CD4-positive, alpha-beta T cell treated with Interleukin-6 at 100 ng/mL for 8 hours (primary cell): ENCODE results near the gene NRP2.

Experiments used
- DNase-seq: peaks from one replicate; pipeline ENCODE4 v3.0.0-alpha.2; 2020; ENCODE audit warnings: mixed read lengths, low spot score

NRP2 gene

DNA sequence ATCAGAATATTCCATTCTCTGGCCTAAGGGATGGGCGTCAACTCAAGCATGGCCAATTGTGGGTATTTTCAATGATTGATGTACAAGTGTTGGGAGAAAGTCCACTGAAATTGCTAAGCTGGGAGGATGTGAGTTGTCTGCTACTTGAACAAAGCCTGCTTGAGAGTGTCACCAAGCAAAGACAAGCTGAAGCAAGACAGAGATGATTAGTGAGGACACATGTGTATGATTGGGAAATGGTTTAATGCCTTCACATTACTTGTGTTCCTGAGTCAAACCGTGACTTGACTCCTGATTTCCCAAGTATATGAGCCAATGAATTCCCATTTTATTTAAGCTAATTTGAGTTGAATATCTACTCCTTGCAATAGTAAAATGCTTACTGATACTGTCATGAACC is 23.7 kb upstream of the NRP2 start:
- no peak for DNase-seq

- no peak for DNase-seq
Observed at GRCh38 chr2:205659922-205660321, 22.4 kb upstream of the NRP2 start.

- DNase-seq, result peak; percentile 40
Observed at GRCh38 chr2:205660521-205661124, 21.7 kb upstream of the NRP2 start.

DNA sequence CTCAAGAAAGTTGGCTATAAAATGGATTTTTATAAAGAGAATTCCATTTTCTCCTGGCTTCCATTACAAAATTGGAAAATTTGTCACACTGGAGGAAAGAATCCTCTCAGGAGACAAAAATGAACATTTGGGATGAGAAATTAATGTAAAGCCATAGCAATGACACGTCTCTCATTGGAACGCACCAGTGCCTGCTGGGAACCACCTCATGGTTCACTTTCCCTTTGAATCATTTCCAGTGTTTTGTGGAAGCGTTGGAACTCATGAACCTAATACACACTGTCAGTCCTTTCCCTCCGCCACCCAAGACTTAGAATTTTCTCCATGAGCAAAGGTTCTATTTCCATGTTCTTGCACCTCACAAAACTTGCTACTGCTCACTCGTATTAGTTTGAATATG is 21.0 kb upstream of the NRP2 start:
- no peak for DNase-seq

- DNase-seq, result no peak
Observed at GRCh38 chr2:205662206-205662965, 19.9 kb upstream of the NRP2 start.

DNA sequence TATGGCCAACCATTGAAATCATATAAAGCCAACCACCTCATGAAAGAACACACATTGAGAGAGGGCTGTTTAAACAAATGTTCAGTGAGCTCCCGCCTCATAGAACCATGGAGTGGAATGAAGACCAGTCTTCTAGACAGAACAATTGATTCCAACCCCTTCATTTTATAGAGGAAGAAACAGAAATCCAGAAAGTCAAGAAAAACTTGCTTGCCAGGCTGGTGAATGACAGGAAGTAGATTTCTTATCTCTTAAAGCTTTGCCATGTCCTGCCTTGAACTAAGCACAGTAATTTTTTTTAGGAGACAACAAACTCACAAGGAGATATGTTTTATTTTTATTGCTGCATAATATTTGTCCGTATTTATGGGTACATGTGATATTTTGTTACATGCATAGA is 16.5 kb upstream of the NRP2 start:
- DNase-seq, result no peak

DNA sequence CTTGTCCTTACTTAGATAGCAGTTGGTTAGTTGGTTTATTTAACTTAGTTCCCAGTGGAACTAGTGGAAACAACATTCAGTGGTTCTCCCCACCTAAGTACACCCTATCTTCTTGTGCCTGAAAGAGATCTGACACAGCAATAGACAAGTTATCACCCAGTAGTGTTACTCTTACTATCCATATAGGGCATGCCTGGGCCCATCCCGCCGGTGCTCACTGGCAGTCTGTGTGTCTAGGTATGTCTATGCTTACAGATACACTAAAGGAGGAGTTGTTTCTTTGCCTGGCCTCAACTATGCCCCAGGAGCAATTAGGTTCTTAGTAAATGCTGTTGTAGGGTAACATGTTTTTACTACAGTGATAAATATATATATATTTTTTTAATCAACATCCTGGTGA is 12.0 kb upstream of the NRP2 start:
- no peak for DNase-seq

- no peak for DNase-seq
Observed at GRCh38 chr2:205673312-205673711, 9.0 kb upstream of the NRP2 start.

DNA sequence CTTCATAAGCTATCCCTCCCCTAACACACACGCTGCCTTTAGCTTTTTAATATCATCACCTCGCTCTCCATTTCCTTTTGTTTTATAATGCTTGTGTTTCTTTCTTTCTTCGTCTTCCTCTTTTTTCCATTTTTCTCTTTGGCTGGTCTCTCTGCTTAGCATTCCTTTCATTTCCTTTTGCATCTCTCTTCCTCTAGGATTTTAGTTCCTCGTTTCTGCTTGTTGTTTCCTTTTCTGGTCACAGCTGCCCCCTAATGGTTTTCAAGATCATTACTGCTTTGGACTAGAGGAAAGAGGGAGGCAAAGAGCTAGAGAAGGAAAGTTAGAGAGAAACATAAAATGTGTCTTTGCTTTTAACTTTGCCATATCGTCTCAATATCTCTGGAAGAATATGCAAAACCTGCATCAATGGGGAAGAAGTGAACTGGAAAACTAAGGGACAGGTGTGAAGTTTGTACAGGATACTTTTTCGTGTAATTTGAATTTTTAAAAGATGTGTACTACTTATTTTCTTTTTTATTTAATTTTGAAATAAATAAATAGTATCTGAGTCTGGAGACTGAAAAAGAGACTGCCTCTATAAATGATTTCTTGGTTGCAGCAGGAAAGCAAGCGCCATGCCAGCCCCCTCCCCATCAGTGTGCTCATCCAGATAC is 6.3 kb upstream of the NRP2 start:
- DNase-seq, result no peak

DNA sequence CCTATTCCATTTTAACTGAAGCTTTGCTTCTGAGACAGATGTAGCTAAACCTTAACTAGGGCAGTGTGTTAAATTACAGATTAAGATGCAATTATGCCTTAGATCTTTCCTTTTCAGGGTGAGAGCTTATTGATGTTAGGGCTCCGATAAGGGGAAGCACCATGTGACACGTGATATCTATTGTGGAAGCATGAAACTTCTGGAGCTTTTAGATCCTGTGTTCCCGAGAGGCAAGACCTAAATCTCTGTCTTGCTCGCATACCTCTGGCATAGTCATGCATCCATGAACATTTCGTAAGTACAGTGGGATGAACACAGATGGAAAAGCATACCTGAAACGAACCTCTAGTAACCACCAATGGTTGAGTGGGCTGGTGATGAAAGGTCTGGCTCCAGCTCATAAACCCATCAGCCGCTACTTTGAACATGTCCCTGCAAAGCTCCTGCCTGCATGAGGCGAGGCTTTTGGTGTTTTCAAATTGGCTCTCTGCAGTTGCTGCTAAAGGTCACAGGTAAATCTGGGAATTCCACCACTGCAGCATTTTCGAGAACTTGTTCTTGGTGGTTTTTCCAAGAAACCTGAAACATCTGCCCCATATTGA is 3.7 kb upstream of the NRP2 start:
- no peak for DNase-seq

GRCh38 chr2:205679410-205680009 is 2.8 kb upstream of the NRP2 start:
- no peak for DNase-seq

- DNase-seq, result peak; percentile 39
Observed at GRCh38 chr2:205680067-205680466, 2.2 kb upstream of the NRP2 start.

GRCh38 chr2:205680903-205681302 is 1.4 kb upstream of the NRP2 start:
- DNase-seq, result no peak

DNA sequence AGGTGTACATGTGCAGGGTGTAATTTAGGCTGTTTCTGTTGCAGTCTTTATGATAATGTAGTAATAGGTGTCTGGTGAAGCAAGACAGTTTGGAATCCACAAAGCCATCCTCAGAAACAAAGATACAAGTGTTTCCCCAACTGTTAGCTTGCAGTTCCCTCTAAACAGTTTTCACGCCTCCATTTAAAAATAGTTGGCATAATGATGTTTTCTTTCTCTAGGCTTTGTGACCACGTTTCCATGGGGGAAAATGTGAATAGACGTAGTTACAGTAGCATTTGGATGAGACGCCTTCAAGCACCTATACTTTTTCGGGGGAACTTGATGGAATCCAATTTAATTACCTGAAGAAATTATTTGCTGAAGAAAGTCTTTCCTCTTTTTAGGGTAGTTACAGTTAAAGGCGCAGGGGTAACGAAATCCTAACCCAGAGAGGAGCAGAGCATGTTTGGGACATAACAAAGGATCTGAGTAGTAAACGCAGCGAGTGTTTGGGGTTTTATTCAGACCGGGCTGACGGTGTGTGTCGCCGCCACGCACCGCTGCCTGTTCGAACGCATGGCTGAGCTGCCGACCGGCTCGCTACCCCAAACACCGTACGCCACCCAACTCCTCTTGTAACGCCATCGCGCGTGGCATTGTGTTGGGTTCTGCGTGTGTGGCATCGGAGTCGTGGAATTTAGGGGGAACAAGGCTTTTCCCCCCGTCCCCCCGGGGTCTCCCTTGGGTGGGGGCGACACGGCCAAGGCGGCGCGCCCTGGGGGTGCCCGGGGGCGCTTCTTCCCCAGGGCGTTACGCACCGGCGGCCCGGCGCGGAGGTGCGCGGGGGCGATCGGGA is 681 bp upstream of the NRP2 start:
- no peak for DNase-seq

DNA sequence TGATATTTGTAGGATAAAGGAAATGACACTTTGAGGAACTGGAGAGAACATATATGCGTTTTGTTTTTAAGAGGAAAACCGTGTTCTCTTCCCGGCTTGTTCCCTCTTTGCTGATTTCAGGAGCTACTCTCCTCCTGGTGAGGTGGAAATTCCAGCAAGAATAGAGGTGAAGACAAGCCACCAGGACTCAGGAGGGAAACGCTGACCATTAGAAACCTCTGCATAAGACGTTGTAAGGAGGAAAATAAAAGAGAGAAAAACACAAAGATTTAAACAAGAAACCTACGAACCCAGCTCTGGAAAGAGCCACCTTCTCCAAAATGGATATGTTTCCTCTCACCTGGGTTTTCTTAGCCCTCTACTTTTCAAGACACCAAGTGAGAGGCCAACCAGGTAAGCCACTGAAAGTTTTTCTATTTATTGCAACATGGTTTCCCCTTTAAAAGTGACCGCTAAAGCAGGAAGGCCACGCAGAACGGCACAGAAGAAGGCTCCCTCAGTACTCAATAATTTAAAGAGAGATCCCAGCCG is 735 bp downstream of the NRP2 start:
- no peak for DNase-seq

GRCh38 chr2:205683502-205684367 is 1.4 kb downstream of the NRP2 start:
- DNase-seq, result no peak

GRCh38 chr2:205684871-205685313 is 2.6 kb downstream of the NRP2 start:
- DNase-seq, result no peak

DNA sequence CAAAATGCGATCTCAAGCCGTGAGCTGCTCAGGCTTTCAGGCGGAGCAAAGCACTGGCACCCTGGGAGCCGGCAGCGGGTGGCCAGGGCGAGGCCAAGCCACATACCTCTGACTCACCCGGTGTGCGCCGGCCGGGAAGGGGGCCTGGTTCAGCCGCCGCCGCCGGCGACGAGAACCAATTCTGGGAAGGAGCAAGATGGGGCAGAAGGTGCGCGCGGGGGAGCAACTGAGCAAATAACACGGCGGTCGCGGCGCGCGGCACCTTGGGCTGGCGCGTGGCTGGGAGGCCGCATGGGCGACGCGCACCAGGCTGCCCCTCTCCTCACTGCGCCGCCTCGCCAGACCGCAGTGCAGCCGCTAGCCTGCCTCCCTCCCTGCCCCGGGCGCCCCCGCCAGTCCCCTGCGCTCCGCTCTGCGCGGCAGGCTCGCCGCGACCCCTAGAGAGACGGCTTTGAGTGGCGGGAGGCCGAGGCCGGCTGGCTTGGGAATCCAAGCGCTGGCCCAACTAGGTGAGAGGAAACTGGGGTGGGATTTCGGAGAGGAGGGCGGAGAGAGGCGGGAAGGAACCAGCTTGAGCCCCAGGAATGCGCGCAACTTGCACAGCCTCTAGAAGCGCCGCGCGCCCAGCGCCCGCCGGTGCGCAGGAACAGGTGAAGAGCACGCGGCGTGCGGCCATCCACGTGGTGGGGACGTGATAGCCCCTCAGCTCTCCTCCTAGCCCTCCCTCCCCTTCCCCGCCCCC is 3.2 kb downstream of the NRP2 start:
- no peak for DNase-seq

DNA sequence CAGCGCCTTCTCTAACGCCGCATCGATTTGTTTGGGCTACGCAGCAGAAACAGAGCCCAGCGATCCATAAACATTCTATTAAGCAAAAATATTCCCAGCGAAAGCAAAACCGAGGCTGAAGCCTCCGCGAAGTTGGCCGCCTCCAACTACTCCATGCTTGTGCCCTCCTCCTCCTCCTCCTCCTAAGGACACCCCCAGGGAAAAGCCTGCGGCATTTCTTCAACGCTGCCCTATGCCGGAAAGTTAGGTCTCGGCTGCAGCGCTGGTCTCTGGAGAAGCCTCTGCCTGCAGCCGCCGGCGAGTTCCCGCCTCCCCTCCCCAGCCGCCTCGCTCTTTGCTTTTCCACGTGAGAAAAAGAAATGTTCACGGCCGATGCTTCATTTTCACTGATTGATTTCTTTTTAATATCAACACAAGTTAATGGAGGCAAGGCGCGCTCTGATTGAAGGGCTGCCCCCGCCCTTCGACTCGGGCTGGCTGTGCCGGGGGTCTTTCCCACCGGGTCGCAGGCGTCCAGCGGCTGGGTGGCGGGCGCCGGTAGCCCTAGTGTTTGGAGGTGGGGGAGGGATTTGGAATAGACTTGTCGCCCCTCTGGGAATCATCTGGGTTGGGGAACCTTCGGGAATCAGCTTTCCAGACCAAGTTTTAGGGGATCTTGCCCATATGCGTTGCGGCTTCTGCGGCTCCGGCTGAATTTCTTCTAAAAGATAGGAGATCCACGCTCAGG is 3.9 kb downstream of the NRP2 start:
- DNase-seq, result no peak
